A172 (cell line): Measurements from ENCODE around the gene ASF1B. TPM values are rescaled to one million over a fixed set of nuclear protein-coding genes. Genes with fewer than 3 reads are reported as not detected.
A peak's percentile ranks its signal among the peaks of the same experiment; 100 is the strongest.

Experiments
- DNase-seq: peaks from one replicate; pipeline ENCODE4 v3.0.0-alpha.2; 2015; ENCODE audit warnings: low spot score
- total RNA-seq: library from RNA; depleted of rRNA; stranded (reverse); fragments of >200 nt; shearing (Covaris generic); gene quantifications from 2 replicates; pipeline ENCODE4 v1.2.3, GENCODE V29; 2014

ASF1B gene
- total RNA-seq, 1 experiment from 2014 or later = 54.9 TPM

DNA sequence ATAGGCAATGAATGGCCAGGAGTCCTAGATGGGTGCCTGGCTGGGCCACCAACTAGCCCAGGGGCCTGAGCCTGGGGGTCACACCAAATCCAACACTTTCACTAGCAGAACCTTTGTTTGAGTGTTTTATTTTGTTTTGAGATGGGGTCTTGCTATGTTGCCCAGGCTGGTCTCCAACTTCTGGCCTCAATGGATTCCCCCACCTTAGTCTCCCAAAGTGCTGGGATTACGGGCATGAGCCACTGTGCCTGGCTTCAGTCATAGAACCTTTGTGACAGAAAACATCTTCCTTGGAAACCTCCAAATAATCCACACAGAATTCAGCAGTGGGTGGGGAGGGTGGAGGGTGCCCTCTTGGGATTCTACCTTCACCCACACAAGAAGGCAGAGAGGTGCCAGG lies 24.9 kb downstream of the ASF1B start:
- DNase-seq = no peak

- DNase-seq = no peak
Observed at GRCh38 chr19:14110650-14111049, 25.7 kb downstream of the ASF1B start.

- DNase-seq = peak; percentile 38
Observed at GRCh38 chr19:14107581-14108461, 28.6 kb downstream of the ASF1B start.

- DNase-seq = no peak
Observed at GRCh38 chr19:14106840-14107239, 29.5 kb downstream of the ASF1B start.

DNA sequence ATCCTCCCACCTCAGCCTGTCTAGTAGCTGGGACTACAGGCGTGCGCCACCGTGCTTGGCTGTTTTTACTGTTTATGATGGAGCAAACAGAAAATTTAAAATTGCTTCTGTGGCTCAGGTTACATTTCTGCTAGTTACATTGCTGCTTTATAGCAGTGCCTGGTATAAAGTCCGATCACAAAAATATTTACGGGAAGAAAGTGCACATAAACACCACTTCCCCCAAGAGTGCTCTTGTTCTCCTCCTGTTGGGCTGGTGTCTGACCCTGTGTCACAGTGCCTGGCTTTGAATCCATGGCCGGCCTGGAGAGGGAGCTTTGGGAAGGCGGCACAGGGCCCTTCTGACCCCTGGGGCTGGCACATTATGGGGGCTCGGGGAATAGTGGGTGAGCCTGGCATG lies 30.7 kb downstream of the ASF1B start:
- no peak for DNase-seq

GRCh38 chr19:14103310-14103709 lies 33.1 kb downstream of the ASF1B start:
- no peak for DNase-seq

- DNase-seq = no peak
Observed at GRCh38 chr19:14102756-14103155, 33.6 kb downstream of the ASF1B start.

DNA sequence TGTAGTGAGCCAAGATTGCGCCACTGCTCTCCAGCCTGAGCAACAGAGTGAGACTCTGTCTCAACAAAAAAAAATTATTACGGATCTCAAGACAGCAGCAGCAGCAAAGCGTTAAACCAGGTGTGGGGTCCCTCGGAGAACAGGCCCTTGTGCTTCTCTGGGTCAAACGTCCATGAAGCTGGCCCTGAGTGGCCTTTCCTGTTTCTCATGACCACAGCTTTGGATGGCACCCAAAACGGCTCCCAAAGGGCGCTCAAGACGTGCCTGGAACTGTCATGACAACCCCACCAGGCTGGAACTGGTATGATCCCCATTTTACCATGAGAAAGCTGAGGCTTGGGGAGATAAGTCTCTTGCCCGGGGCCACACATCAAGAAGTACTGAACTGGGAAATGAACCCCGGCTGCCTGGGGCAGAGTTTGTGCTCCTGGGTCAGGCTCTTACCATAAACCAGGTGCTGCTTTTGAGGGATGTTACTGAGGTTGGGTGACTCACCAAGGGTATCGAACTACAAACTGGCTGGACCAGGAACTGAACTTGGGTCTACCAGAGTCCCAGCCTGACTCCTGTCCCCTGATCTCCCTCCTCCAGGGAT lies 34.2 kb downstream of the ASF1B start:
- no peak for DNase-seq

- no peak for DNase-seq
Observed at GRCh38 chr19:14101003-14101545, 35.3 kb downstream of the ASF1B start.

DNA sequence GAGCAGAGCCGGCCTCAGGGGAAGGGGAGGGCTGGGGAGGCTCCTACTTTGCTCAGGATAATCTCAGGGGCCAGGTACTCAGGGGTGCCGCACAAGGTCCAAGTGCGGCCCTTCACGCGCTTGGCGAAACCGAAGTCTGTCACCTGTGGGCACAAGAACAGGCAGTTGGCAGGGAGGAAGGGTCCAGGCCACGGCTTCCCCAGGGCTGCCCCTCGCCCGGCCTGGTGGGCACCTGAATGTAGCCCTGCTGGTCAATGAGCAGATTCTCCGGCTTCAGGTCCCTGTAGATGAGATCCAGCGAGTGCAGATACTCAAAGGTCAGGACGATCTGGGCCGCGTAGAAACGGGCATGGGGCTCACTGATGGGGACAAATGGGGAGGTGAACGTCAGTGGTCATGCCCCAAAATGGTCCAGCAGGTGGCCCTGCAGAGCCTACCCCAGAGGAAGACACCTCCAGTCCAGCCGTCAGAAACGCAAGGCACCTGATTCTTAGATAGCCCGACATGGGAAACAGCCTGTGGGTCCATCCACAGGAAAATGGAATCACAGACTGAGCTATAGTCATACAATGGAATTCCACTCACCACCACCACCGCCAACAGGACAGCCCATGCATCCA lies 38.7 kb downstream of the ASF1B start:
- no peak for DNase-seq

DNA sequence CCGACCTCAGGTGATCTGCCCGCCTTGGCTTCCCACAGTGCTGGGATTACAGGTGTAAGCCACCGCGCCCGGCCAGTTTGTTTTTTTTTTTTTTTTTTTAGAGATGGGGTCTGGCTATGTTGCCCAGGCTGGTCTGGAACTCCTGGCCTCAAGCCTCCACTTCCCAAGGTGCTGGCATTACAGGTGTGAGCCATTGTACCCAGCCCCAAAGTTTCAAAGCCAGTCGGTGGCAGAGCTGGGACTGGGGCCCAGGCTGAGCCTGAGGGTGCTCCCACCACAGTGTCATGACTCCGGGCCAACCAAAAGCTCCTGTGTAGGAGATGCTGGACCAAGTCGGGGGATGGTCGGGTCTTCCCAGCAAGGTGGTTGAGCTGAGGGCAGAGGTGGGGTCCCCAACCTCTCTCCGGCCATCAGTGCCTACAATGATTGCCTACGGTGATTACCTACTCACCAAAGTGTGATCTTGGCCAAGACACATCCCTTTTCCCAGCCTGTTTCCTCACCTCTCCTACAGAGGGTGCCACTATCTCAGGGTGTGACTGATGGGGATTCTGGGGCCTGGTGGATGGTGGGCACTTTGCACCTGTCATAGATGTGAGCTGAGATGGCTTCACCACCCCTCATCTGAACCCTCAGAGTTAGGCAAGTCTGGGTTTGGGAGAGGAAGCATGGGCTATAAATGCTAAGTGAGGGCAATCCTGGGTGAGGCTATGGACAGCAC lies 40.0 kb downstream of the ASF1B start:
- DNase-seq = no peak

- DNase-seq = no peak
Observed at GRCh38 chr19:14094854-14095253, 41.5 kb downstream of the ASF1B start.

DNA sequence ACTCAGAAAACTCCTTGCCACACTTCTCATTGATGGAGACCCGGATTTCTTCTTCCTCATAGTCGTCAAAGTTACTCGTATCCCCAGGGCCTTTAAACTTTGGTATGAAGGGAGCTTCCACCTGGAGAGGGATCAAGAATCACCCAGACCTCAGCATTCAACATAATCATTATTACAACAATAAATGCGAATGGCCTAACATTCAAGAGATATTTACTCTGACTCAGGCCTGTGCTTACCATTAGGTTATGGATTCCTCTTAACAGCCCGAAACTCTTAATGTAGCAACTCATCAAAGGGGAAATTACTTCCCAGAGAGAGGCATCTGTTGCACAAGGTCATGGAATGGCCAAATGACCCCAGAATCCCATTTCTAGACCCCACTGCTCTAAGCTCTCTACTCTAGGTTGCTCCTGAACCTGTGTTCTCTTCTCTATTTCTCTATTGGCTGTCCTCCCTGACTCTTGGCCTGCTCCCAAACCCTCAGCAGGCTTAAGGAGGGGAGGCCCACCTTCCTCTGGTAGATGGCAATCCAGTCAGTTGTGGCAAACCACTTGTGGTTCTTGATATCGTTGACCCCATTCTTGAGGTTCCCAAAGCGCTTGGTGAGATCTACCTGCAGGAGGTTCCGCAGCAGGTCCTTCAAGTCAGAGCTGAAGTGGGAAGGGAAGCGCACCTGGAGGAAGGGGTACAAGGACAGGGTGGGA lies 43.1 kb downstream of the ASF1B start:
- DNase-seq = no peak

DNA sequence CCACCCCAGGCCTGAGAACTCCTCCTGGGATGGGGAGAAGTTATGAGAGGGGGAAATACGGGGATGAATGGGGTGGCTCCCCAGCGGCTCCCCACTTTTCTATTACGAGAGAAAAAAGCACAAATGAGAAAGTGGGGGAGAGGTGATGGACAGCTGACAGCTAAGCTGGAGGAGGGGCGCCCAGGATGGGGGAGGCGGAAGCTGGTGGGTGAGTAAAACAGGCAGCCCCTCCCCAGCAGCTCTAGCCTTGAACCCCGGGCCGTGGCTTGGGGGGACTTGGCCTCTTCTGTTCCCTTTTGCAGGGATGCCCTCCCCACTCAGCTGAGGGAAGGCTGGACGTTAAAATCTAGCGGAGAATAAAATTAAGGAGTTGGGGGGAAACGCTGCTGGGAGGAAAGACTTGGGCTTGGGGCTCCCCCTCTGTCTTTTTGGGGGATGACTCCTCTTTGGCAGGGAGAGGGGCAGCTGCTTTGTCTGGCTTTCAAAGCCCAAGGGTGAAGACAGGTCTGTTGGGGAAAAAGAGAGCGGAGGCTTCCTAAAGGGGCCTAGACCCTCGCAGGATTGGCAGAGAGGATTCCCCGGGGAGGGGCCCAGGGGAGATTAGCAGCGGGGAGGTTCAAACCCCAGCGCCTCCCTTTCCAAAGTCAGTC lies 44.5 kb downstream of the ASF1B start:
- DNase-seq = no peak

DNA sequence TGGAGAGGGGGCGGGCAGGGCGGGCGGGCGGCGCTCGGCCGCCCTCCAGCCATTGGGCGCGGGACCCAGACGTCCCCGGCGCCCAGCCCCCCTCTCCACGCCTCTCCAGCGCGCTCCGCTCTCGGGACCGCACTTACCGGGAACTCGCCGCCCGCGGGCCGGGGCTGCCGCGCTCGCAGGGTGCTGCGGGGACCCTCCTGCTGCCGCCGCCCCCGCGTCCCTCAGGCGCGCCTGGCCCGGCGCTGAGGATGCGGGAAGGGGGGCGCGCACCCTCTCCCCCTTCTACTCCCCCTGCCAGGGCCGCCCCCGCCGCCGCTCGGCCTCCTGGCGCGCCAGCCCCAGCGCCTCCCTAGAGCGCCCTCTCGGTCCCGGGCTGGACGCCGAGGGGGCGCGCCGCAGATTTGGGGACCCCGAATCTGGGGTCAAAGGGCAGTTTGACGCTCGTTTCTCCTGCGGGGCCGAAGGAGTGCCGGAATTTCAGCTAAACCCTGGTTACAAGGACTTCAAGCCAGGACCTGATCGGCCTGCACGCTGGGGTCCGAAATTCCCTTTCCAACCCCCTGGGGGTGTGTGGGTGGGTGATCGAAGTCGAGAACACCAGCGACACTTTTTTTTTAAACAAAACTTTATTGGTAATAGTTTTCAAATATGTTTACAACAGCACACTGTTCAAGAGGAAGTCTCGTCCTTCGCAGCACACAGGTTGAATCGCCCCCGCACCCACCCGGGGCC lies 45.1 kb downstream of the ASF1B start:
- DNase-seq = peak; percentile 46

DNA sequence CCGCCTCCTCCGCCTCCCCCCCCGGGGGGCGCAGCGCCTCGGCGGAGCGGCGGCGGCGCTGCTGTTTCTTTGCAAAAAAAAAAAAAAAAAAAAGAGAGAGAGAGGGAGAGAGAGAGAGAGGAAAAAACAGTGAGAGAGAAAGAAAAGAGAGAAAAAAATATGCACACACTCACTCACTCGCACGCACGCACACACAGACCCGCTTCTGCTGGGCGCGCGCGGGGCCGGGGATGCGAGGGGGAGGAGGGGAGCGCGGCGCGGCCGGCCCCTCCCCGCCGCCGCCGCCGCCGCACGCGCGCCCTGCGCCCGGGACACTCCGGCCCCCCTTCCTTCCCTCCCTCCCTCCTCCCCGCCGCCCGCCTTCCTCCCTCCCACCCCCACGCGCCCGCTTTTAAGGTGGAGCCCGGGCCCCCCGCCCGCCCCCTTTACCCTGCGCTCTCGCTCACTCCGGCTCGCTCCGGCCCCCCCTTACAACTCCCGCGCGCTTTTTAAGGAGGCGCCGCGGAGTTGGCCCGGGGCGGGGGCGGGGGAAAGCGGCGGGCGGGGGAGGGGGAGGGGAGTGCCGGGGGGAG lies 45.8 kb downstream of the ASF1B start, which contains the start of gene SAMD1:
Gene SAMD1, minus strand, starts transcription at position 243 of the 572 bp plus-strand sequence.
- DNase-seq = peak; percentile 49

GRCh38 chr19:14089662-14090508 lies 46.5 kb downstream of the ASF1B start:
- no peak for DNase-seq

GRCh38 chr19:14089412-14089661 lies 47.1 kb downstream of the ASF1B start:
- no peak for DNase-seq
